Measurements from ENCODE around the gene KRT76.

KRT76 gene

GRCh38 chr12:52813203-52813819 lies 36.2 kb upstream of the KRT76 start:
- DNase-seq (ENCODE audit: low read depth): no peak

DNA sequence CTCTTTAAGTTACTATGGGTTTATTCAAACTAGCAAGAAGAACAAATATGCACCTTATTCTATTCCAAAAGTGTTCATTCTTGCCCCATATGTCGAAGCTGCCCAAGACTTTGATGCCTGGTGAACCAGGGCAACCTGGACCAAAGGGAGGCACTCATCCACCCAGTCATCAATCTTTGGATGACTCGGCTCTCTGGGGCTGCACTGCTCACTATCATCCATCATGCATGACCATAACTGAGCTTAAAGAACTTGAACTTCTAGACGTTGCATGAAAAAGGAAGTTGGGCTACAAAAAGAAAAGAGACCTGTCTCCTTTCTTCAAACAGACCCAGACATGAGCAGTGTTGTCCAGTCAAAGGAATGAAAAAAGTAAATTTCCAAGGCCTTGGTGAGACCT lies 35.6 kb upstream of the KRT76 start:
- no peak for DNase-seq (ENCODE audit: low read depth)

DNA sequence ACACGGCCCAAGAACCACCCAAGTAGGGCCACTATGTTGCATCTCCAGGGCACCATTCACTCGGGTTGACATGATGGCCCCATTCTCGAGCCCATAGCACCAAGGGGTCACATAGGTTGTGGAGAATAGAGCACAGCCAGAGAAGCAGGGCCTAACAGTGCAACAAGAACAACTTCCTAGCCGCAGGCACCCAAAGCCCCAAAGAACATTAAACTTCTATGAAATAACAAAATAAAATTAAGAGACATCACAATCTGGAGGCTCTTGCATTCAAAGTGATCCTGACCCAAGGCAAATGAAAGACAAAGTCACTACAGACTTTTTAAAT lies 34.9 kb upstream of the KRT76 start:
- no peak for DNase-seq (ENCODE audit: low read depth)

DNA sequence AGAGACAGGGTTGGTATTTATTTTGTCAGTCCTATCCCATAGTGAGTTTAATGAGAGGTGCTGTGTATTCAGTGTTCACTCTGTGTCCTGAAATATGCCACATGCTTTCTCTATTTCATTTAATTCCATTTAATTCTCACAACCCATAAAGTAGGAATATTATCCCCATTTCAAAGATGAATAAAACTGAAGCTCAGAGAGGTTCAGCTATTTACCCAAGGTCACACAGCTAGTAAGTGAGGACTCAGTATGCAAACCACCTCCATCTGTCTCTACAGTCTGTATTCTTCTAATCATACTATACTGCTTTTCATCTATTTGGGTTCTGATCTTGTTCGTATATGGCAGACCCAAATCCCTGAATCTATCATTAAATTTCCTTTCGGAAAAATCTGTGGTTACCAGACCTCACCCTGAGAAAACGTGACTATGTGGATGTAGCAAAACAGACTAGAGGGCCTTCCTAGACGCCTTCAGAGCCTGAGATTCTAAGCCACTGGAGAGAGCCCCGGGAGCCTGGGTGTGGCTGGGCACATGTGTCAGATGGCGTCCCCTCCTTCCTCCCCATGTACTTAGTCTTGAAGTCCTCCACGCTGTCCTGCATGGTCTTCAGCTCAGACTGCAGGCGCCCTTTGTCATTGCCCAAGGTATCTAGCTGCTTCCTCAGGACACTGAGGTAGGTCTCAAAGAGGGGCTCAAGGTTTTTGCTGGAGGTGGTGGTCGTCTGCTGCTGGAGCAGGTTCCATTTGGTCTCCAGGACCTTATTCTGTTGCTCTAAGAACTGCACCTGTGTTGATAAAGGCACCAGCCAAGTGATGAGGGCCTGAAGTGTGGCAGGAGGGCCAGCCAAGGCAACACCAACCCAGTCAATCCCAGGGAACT lies 34.3 kb upstream of the KRT76 start:
- no peak for DNase-seq (ENCODE audit: low read depth)

DNA sequence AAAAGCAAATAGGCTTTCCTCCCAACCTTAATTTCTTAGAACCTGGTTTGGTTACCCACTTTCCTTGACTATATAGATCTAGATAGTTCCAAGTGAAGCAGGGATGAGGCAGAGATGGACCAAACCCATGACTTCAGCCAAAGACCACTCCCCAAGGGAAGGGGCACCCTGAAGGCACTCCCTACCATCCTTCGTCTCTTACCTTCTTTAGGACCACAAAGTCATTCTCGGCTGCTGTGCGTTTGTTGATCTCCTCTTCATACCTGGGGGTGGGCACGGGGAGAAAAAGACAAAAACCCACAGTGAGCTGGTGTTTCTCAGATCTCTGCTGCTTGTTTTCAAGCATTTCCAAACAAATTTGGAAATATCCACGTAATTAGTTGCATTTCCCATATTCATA lies 33.4 kb upstream of the KRT76 start:
- DNase-seq (ENCODE audit: low read depth): no peak

GRCh38 chr12:52809166-52809565 lies 32.0 kb upstream of the KRT76 start:
- DNase-seq (ENCODE audit: low read depth): no peak

GRCh38 chr12:52808573-52809160 lies 31.5 kb upstream of the KRT76 start:
- DNase-seq (ENCODE audit: low read depth): no peak

GRCh38 chr12:52807544-52808470 lies 30.7 kb upstream of the KRT76 start:
- DNase-seq (ENCODE audit: low read depth): no peak

GRCh38 chr12:52806821-52807543 lies 29.8 kb upstream of the KRT76 start:
- no peak for DNase-seq (ENCODE audit: low read depth)

GRCh38 chr12:52806169-52806811 lies 29.1 kb upstream of the KRT76 start:
- no peak for DNase-seq (ENCODE audit: low read depth)

DNA sequence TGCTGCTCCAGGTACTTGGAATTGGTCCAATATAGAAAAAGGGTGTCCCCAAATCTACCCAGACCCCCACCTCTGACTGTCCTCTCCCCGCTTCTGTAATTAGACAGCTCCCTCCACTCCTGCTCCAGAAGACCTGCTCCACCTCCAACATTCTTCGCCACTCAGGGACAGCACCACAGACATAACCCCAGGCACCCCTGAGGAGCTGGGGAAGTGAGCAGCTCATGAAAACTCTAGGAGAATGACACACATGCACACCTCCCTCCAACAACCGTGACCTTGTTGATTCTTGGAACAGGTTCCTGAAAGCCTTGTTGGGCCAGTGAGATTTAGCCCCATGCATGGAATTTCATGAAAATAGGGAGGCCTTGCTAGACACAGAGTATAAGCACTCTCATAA lies 28.6 kb upstream of the KRT76 start:
- DNase-seq (ENCODE audit: low read depth): no peak

DNA sequence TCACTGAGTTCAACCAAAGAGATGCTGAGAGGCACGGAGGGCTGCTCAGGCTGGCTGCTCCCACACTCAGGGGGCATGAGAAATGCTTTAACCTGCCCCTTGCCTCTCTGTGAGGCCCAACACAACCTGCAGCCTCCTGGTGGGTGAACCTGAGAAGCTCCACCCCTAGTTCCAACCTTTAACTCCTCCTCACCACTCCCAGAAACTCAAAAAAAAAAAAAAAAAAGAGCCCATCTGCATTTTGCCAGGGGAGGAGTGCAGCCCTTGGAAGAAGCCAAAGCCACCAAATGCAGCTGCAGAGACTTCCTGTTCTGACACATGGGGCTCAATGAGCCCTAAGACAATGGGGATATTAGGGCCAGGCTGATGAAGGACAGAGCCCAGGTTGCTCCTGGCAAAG lies 27.9 kb upstream of the KRT76 start:
- no peak for DNase-seq (ENCODE audit: low read depth)

DNA sequence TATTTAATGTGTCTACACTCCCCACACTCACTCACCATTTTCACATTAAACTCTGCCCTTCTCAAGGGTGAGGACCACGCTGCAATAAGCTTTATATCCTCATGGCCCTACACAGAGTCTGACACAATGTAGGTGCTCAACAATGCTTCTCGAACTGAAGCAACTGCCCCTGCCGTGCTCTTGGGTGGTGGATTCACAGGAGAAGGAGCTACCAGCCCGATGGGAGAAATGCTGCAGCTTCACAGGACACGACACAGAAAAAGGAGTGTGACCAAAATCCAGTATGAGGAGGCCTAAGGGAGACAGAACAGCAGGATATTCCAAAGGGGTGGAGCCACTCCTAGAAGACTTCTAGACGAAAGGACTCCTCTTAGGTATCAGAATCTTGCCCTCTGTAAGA lies 25.3 kb upstream of the KRT76 start:
- DNase-seq (ENCODE audit: low read depth): no peak

DNA sequence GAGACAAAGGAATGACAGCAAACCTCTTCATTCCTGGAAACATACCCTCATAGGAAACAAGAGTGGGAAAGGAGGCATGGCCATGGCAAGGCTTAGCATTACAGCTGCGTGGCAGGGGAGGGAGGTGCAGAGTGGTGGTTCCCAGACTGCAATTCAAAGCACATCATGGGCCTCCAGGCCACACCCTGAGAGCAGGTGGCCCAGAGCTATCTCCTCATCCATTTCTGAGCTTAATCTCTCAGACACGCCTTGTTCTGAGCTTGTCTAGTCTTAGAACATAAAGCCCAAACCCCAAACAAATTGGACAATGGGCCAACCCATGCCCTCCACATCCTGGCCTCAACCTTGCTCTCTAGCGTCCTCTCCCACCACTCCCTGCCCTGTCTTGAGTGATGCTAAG lies 24.6 kb upstream of the KRT76 start:
- no peak for DNase-seq (ENCODE audit: low read depth)

GRCh38 chr12:52800259-52800917 lies 23.2 kb upstream of the KRT76 start:
- no peak for DNase-seq (ENCODE audit: low read depth)

GRCh38 chr12:52799505-52800211 lies 22.5 kb upstream of the KRT76 start:
- no peak for DNase-seq (ENCODE audit: low read depth)

GRCh38 chr12:52798671-52799504 lies 21.7 kb upstream of the KRT76 start:
- DNase-seq (ENCODE audit: low read depth): no peak

GRCh38 chr12:52798003-52798670 lies 21.0 kb upstream of the KRT76 start:
- no peak for DNase-seq (ENCODE audit: low read depth)

DNA sequence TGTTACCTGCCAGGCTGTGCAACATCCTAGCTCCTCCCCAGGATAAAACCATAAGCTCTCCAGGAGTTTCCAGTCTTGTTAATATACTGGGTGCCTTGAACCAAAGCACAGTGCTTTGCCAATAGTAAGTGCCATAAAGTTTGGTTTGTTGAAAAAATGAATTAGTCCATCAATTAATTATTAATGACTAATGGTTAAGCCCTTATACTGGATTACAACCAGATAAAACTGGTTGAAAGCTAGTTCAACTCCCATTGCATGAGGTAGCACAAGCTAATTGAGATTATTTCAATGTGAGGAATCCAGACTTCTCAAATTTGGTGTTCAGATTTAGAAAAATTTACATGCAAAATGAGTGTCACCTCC lies 20.4 kb upstream of the KRT76 start:
- DNase-seq (ENCODE audit: low read depth): no peak

All from fibroblast of gingiva (primary cell).